Liver (tissue), 9 donors: ENCODE results near the gene SSRP1. TPM values are rescaled to one million over a fixed set of nuclear protein-coding genes. Genes with fewer than 3 reads are reported as not detected.

ENCODE experiments used
- DNase-seq: peaks from one replicate; pipeline ENCODE4 v3.0.0-alpha.2; 2017; ENCODE audit warnings: low spot score
- H3K27ac ChIP-seq, 2 donors: one replicate each; pipeline ENCODE4 v1.7.0; 2013; ENCODE audit warnings: inconsistent platforms in 2 of 2, low read length in 2 of 2, control low read depth in 1 of 2, low read depth in 1 of 2, mild to moderate bottlenecking in 1 of 2
- H3K27me3 ChIP-seq, 4 donors: one replicate each; pipeline versions ENCODE4 v1.6.1 to v1.7.0; 2013; ENCODE audit warnings: low read length in 3 of 4, inconsistent platforms in 1 of 4, mild to moderate bottlenecking in 1 of 4, moderate library complexity in 1 of 4; ENCODE audit not compliant: control insufficient read depth in 4 of 4, insufficient read depth in 4 of 4
- H3K36me3 ChIP-seq, 4 donors: one replicate each; pipeline versions ENCODE4 v1.6.1 to v1.7.0; 2013; ENCODE audit warnings: low read length in 3 of 4, mild to moderate bottlenecking in 3 of 4, low read depth in 1 of 4, moderate library complexity in 1 of 4; ENCODE audit not compliant: control insufficient read depth in 4 of 4, insufficient read depth in 3 of 4
- H3K4me1 ChIP-seq, 4 donors: one replicate each; pipeline versions ENCODE4 v1.6.1 to v1.7.0; 2013; ENCODE audit warnings: low read length in 3 of 4, mild to moderate bottlenecking in 3 of 4, moderate library complexity in 1 of 4; ENCODE audit not compliant: control insufficient read depth in 4 of 4, insufficient read depth in 4 of 4
- H3K4me3 ChIP-seq, 3 donors: one replicate each; pipeline versions ENCODE4 v1.6.1 to v1.7.0; 2013; ENCODE audit warnings: low read length in 3 of 3, control low read depth in 1 of 3, low read depth in 1 of 3, mild to moderate bottlenecking in 1 of 3
- H3K9ac ChIP-seq, 2 donors: one replicate each; pipeline ENCODE4 v1.7.0; 2013; ENCODE audit warnings: low read length in 2 of 2, mild to moderate bottlenecking in 2 of 2, moderate library complexity in 2 of 2, control low read depth in 1 of 2, low read depth in 1 of 2
- H3K9me3 ChIP-seq, 4 donors: one replicate each; pipeline versions ENCODE4 v1.6.1 to v1.7.0; 2013; ENCODE audit warnings: low read length in 3 of 4; ENCODE audit not compliant: control insufficient read depth in 4 of 4
- CTCF ChIP-seq: fragments of 150-350 bp; IDR thresholded peaks from 2 replicates; pipeline ENCODE4 v1.5.1; 2017; ENCODE audit warnings: improper control_type of control experiment, low read depth, low read length; ENCODE audit not compliant: missing input control
- EGR1 ChIP-seq, 2 donors: IDR thresholded peaks; 2 replicates each; pipeline ENCODE4 v1.6.1; 2016 to 2018; ENCODE audit warnings: antibody characterized with exemption in 2 of 2, low read depth in 2 of 2
- FOXA1 ChIP-seq: IDR thresholded peaks from 2 replicates; pipeline ENCODE4 v1.6.1; 2016; ENCODE audit warnings: antibody characterized with exemption
- FOXA2 ChIP-seq: IDR thresholded peaks from 2 replicates; pipeline ENCODE4 v1.6.1; 2016; ENCODE audit warnings: antibody characterized with exemption
- GABPA ChIP-seq, 2 donors: IDR thresholded peaks in 1 of 2; conservative IDR thresholded peaks in 1 of 2; 2 replicates each; pipeline ENCODE4 v1.6.1; 2016; ENCODE audit warnings: antibody characterized with exemption in 2 of 2, mild to moderate bottlenecking in 1 of 2, moderate library complexity in 1 of 2
- HNF4A ChIP-seq, 2 donors: conservative IDR thresholded peaks; 2 replicates each; pipeline ENCODE4 v1.6.1; 2016; ENCODE audit warnings: antibody characterized with exemption in 2 of 2, mild to moderate bottlenecking in 2 of 2
- HNF4G ChIP-seq: IDR thresholded peaks from 2 replicates; pipeline ENCODE4 v1.6.1; 2016; ENCODE audit warnings: antibody characterized with exemption
- JUND ChIP-seq, 2 donors: IDR thresholded peaks; 2 replicates each; pipeline ENCODE4 v1.6.1; 2016; ENCODE audit warnings: antibody characterized with exemption in 2 of 2
- MAX ChIP-seq: IDR thresholded peaks from 2 replicates; pipeline ENCODE4 v1.6.1; 2016; ENCODE audit warnings: antibody characterized with exemption
- NR2F2 ChIP-seq: IDR thresholded peaks from 2 replicates; pipeline ENCODE4 v1.6.1; 2016; ENCODE audit warnings: antibody characterized with exemption
- RAD21 ChIP-seq, 2 donors: IDR thresholded peaks; 2 replicates each; pipeline ENCODE4 v1.6.1; 2016; ENCODE audit warnings: antibody characterized with exemption in 2 of 2, mild to moderate bottlenecking in 2 of 2
- REST ChIP-seq: IDR thresholded peaks from 2 replicates; pipeline ENCODE4 v1.6.1; 2016; ENCODE audit warnings: antibody characterized with exemption, mild to moderate bottlenecking
- RXRA ChIP-seq, 2 donors: IDR thresholded peaks; 2 replicates each; pipeline ENCODE4 v1.6.1; 2017 to 2018; ENCODE audit warnings: antibody characterized with exemption in 2 of 2, mild to moderate bottlenecking in 1 of 2
- SP1 ChIP-seq: IDR thresholded peaks from 2 replicates; pipeline ENCODE4 v1.6.1; 2018; ENCODE audit warnings: antibody characterized with exemption, mild to moderate bottlenecking
- TAF1 ChIP-seq: conservative IDR thresholded peaks from 2 replicates; pipeline ENCODE4 v1.6.1; 2016; ENCODE audit warnings: antibody characterized with exemption, mild to moderate bottlenecking
- YY1 ChIP-seq: IDR thresholded peaks from 2 replicates; pipeline ENCODE4 v1.6.1; 2016; ENCODE audit warnings: antibody characterized with exemption, mild to moderate bottlenecking
- ZBTB33 ChIP-seq: IDR thresholded peaks from 2 replicates; pipeline ENCODE4 v1.6.1; 2016; ENCODE audit warnings: antibody characterized with exemption
- WGBS: extraction: QIAGEN DNeasy Blood & Tissue Kit; methylation state at CpG from one replicate; pipeline ENCODE4 v1.1.7; 2013; 5-methylcytosine and 5-hydroxymethylcytosine counted together
- polyA plus RNA-seq, 2 donors: library from polyadenylated mRNA; stranded (reverse) in 1 of 2; unstranded in 1 of 2; fragments of 200-250 nt in 1 of 2; fragments of >200 nt in 1 of 2; fragmentation: Nextera tagmentation in 1 of 2; extraction: Ambion mirVana in 1 of 2; gene quantifications; one replicate each; pipeline versions ENCODE4 v1.2.1 to v1.2.3, GENCODE V29; 2013 to 2015
- total RNA-seq, 2 donors: library from RNA; depleted of rRNA; stranded (reverse); fragments of >200 nt; gene quantifications; one replicate each; pipeline ENCODE4 v1.2.3, GENCODE V29; 2014
- TF ChIP-seq, protein P1 (sequence below): IDR thresholded peaks from 2 replicates; pipeline ENCODE4 v1.6.1; 2016; ENCODE audit warnings: antibody characterized with exemption
- donor health status: healthy.
- donor health status: healthy.
- donor health status: healthy.
- donor health status: healthy.
- donor health status: healthy.

SSRP1 gene
- total and polyA plus RNA-seq, 4 donors = 13.9 to 45.3 (median 28.4) TPM

DNA sequence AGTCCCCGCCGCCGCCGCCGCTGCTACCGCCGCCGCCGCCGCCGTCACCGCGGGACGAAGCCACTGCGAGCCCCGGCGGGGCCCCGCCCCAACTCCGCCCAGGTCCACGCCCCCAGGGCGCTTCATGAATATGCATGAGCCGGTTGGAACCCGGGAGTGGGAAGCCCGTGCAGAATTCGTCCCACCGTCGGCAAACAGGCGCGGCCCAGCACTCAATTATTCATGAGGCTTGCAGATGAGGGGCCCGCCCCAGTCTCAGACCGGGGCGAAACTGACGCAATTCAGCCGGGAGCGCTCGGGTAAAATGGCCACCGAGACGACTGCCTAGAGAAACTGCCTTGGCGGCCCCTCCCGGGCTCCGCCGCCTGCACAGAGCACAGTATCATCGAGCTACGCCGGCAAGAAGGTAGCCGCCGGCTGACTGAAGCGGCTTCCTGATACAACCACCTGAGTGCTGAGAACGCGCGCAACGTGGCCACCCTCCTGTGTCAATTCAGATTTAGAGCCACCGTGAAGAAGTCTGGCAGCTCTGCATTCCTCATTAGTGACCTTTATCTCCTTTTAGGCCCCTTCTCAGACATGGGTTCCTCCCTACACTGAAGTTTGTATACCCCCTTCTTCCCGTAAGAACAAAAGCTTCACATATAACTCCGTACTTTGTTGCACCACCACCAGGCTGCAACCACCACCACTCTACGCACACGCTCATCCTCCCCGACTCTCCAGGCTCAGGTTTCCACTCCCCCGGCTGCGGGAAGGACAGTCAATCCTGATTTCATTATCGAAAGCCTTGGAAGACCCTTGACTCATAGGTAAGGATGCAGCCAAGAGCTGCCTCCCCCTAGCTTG, 10.6 kb downstream of the SSRP1 start, which contains the start of gene TNKS1BP1:
Gene TNKS1BP1, minus strand, starts transcription at position 67 of the 849 bp plus-strand sequence. CDS start 3,067 bp downstream, outside the sequence.
- Histone ChIP-seq H3K27ac (peak within 1 kb of the TSS; percentile 92 to 94), H3K36me3 (peaks cover 4 to 32% (median 13%) of the 10 kb centered on the region in 4 donors), H3K9me3 (no peaks in the 10 kb centered on the region), H3K4me1 (peaks cover 10 to 51% (median 45%) of the 10 kb centered on the region in 4 donors), H3K9ac (peak within 1 kb of the TSS; percentile 72), H3K4me3 (peak within 1 kb of the TSS; percentile 70 to 82 (median 70)), H3K27me3 (no peaks in the 10 kb centered on the region)
- peak; percentile 98 for TF ChIP-seq YY1
- peak; percentile 46 to 66 for TF ChIP-seq RXRA (IDR thresholded peaks at IDR 0.05)
- peak; percentile 33 to 38 for TF ChIP-seq HNF4A (conservative IDR thresholded peaks at IDR 0.05)
- no peak for TF ChIP-seq FOXA1
- TF ChIP-seq, protein P1, sequence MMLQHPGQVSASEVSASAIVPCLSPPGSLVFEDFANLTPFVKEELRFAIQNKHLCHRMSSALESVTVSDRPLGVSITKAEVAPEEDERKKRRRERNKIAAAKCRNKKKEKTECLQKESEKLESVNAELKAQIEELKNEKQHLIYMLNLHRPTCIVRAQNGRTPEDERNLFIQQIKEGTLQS = peak; percentile 90
- no peak for TF ChIP-seq EGR1 (IDR thresholded peaks at IDR 0.05; ENCODE audit: low read depth in 2 of 2)
- peak; percentile 39 for TF ChIP-seq MAX
- peak; percentile 54 for TF ChIP-seq NR2F2
- TF ChIP-seq GABPA (IDR thresholded peaks at IDR 0.05 in 1 of 2, conservative IDR thresholded peaks at IDR 0.05 in 1 of 2) = peak in 1 of 2 donors; percentile 24
- peak; percentile 47 for TF ChIP-seq ZBTB33
- TF ChIP-seq RAD21 (IDR thresholded peaks at IDR 0.05) = peak in 1 of 2 donors; percentile 45
- peak; percentile 81 for TF ChIP-seq SP1
- peak; percentile 61 for TF ChIP-seq REST
- peak in 1 of 2 donors; percentile 72 for TF ChIP-seq JUND (IDR thresholded peaks at IDR 0.05)
- TF ChIP-seq TAF1 = peak; percentile 87
- no peak for TF ChIP-seq CTCF
- TF ChIP-seq HNF4G = no peak
- TF ChIP-seq FOXA2 = no peak
- DNase-seq = peak; percentile 95
- WGBS = 2% methylated on average over 61 of the region's 61 CpGs
